ENCODE measurements around the gene RASA2. TPM values are rescaled to one million over a fixed set of nuclear protein-coding genes. Genes with fewer than 3 reads are reported as not detected.
"Not testable (repeated sequence)": the region's sequence is repeated elsewhere in the genome, so short reads cannot be mapped to it uniquely, and the experiment has no call there.

The RASA2 gene
- total RNA-seq, 4 donors from 2014 or later: 12.0 to 45.5 (median 23.3) TPM

- peaks cover 0 to 5% of the 10 kb centered on the region in 2 donors for H3K36me3 ChIP-seq
- 94 to 100% methylated on average over 1 of the region's 1 CpG for WGBS, 2 donors
- H3K9me3 ChIP-seq: no peaks in the 10 kb centered on the region
Observed at GRCh38 chr3:141532609-141533008, 45.8 kb downstream of the RASA2 start.

GRCh38 chr3:141536017-141536416 lies 49.2 kb downstream of the RASA2 start:
- DNase-seq; H3K4me3 ChIP-seq (replicated peaks in 1 of 3); H3K36me3 ChIP-seq; H3K9me3 ChIP-seq; intact Hi-C loops (cut with DNase I); H3K4me1 ChIP-seq; H3K27me3 ChIP-seq; H3K27ac ChIP-seq: not testable (repeated sequence)
- WGBS, 2 donors: 94 to 95% methylated on average over 6 of the region's 6 CpGs

More at GRCh38 chr3:141532609-141533008, 45.8 kb downstream of the RASA2 start:
- Histone ChIP-seq H3K27me3 (no peaks in the 10 kb centered on the region), H3K4me1 (peaks cover 4 to 6% of the 10 kb centered on the region in 2 donors), H3K27ac (no peak overlapping the region), H3K4me3 (replicated peaks in 1 of 3) (no peak overlapping the region)
- intact Hi-C loops (cut with DNase I): no loop called here
- no peak for TF ChIP-seq POLR2A (IDR thresholded peaks at IDR 0.05)
- TF ChIP-seq CTCF (IDR thresholded peaks at IDR 0.05): no peak
- DNase-seq: no peak

- H3K4me1 ChIP-seq: no peaks in the 10 kb centered on the region
- H3K27ac ChIP-seq: no peak overlapping the region
- no peaks in the 10 kb centered on the region for H3K27me3 ChIP-seq
- intact Hi-C loops (cut with DNase I): no loop called here
- H3K4me3 ChIP-seq (replicated peaks in 1 of 3): no peak overlapping the region
- TF ChIP-seq CTCF (IDR thresholded peaks at IDR 0.05): no peak
- no peak for TF ChIP-seq POLR2A (IDR thresholded peaks at IDR 0.05)
- H3K36me3 ChIP-seq: peaks cover 0 to 5% of the 10 kb centered on the region in 2 donors
- H3K9me3 ChIP-seq: no peaks in the 10 kb centered on the region
- no peak for DNase-seq
Observed at GRCh38 chr3:141537856-141538255, 51.0 kb downstream of the RASA2 start.

GRCh38 chr3:141538568-141539240 lies 51.9 kb downstream of the RASA2 start:
- no peak for TF ChIP-seq CTCF (IDR thresholded peaks at IDR 0.05)
- no peak for TF ChIP-seq POLR2A (IDR thresholded peaks at IDR 0.05)
- Histone ChIP-seq H3K4me1 (no peaks in the 10 kb centered on the region), H3K9me3 (no peaks in the 10 kb centered on the region), H3K27ac (no peak overlapping the region), H3K4me3 (replicated peaks in 1 of 3) (no peak overlapping the region), H3K27me3 (no peaks in the 10 kb centered on the region), H3K36me3 (peaks cover 0 to 5% of the 10 kb centered on the region in 2 donors)
- intact Hi-C loops (cut with DNase I): no loop called here
- WGBS, 2 donors: 67 to 80% methylated on average over 2 of the region's 2 CpGs
- DNase-seq: no peak

GRCh38 chr3:141539431-141540187 lies 52.8 kb downstream of the RASA2 start:
- TF ChIP-seq CTCF (IDR thresholded peaks at IDR 0.05) (no peak), POLR2A (IDR thresholded peaks at IDR 0.05) (no peak)
- Histone ChIP-seq H3K27me3 (no peaks in the 10 kb centered on the region), H3K4me3 (replicated peaks in 1 of 3) (no peak overlapping the region), H3K27ac (no peak overlapping the region), H3K4me1 (no peaks in the 10 kb centered on the region), H3K36me3 (peaks cover 0 to 5% of the 10 kb centered on the region in 2 donors), H3K9me3 (no peaks in the 10 kb centered on the region)
- intact Hi-C loops (cut with DNase I): no loop called here
- no peak for DNase-seq
- 96% methylated on average over 5 of the region's 5 CpGs for WGBS, 2 donors
